Measurements from ENCODE around the gene EBI3. TPM values are rescaled to one million over a fixed set of nuclear protein-coding genes. Genes with fewer than 3 reads are reported as not detected.
"Not testable (repeated sequence)": the region's sequence is repeated elsewhere in the genome, so short reads cannot be mapped to it uniquely, and the experiment has no call there.

The EBI3 gene
- polyA plus RNA-seq, 1 donor, result 4.2 TPM

DNA sequence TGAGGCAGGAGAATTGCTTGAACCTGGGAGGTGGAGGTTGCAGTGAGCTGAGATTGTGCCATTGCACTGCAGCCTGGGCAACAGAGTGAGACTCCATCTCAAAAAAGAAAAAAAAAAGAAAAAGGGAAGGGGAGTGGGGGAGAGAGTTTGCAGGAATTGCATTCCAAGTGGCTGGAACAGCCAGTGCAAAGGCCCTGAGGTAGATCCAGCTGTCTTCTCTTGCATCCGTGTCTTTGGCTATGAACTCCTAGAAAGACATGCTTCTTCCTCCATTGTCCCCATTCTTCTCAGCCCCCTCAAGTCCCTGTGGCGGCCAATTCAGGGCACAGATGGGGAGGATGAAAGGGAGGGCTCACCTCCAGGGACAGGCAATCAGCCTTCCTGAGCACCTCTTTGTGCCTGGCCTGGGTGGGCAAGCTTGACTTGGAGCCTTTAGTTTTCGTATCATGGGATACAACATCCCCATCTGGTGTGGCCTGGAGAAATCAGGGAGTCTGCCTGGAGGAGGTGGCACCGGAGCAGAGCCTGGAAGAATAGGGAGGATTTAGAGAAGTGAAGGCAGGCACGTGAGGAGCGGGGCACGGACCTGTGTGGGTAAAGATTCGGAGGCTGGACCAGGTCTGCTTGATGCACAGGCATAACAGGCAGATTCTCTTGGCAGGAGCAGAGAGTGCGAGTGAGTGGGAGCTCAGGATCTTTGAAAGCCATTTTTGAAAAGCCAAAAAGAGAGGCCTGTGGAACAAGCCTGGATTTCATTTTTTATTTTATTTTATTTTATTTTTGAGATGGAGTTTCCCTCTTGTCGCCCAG lies 41.8 kb upstream of the EBI3 start:
- DNase-seq, result no peak
- Histone ChIP-seq H3K4me3 (ENCODE audit: low read length) (no peak overlapping the region), H3K27ac (ENCODE audit: low read length) (no peak overlapping the region), H3K4me1 (ENCODE audit: control insufficient read depth, insufficient read depth, low read length) (peaks cover 9% of the 10 kb centered on the region), H3K27me3 (ENCODE audit: control insufficient read depth, insufficient read depth, low read length) (no peaks in the 10 kb centered on the region), H3K36me3 (ENCODE audit: control insufficient read depth, insufficient read depth, low read length) (no peaks in the 10 kb centered on the region), H3K9me3 (ENCODE audit: control insufficient read depth, low read depth, low read length) (no peaks in the 10 kb centered on the region)
- 100% methylated on average over 2 of the region's 10 CpGs for WGBS (ENCODE audit: insufficient coverage, low lambda C conversion rate)

DNA sequence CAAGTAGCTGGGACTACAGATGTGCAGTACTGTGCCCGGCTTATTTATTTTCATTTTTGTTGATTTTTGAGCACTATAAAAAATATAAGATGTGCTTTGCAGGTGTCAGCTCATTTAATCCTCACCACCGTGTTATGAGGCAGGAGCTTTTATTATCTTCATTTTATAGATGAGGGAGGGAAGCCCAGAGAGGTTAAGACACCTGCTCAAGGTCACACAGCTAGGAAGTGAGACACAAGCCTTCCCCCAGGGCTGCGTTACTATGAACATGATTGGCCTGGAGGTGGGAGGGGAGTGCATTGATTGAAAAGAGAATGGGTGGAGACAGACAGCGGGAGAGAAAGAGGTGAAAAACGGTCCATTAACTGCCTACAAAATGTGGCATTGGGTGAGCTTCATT lies 39.7 kb upstream of the EBI3 start:
- no peak for DNase-seq
- no CpG with 5 or more reads among the region's 5 CpGs for WGBS (ENCODE audit: insufficient coverage, low lambda C conversion rate)
- H3K4me3 ChIP-seq (ENCODE audit: low read length), result no peak overlapping the region
- no peaks in the 10 kb centered on the region for H3K27me3 ChIP-seq (ENCODE audit: control insufficient read depth, insufficient read depth, low read length)
- H3K27ac ChIP-seq (ENCODE audit: low read length), result no peak overlapping the region
- peaks cover 4% of the 10 kb centered on the region for H3K4me1 ChIP-seq (ENCODE audit: control insufficient read depth, insufficient read depth, low read length)
- no peaks in the 10 kb centered on the region for H3K9me3 ChIP-seq (ENCODE audit: control insufficient read depth, low read depth, low read length)
- H3K36me3 ChIP-seq (ENCODE audit: control insufficient read depth, insufficient read depth, low read length), result no peaks in the 10 kb centered on the region

DNA sequence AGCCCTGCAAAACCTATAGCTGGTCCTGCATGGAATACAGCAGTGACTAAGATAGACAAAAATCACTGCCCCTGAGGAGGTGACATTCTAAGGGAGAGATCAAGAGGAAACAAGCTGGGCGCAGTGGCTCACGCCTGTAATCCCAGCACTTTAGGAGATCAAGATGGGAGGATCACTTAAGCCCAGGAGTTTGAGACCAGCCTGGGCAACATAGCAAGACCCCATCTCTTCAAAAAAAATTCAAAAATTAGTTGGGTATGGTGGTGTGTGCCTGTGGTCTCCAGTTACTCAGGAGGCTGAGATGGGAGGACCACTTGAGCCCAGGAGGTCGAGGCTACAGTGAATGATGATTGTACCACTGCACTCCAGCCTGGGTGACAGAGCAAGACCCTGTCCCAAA lies 36.8 kb upstream of the EBI3 start:
- WGBS (ENCODE audit: insufficient coverage, low lambda C conversion rate), result no CpG with 5 or more reads among the region's 3 CpGs
- not testable (repeated sequence) for DNase-seq; H3K9me3 ChIP-seq (ENCODE audit: control insufficient read depth, low read depth, low read length); H3K4me1 ChIP-seq (ENCODE audit: control insufficient read depth, insufficient read depth, low read length); H3K27ac ChIP-seq (ENCODE audit: low read length); H3K36me3 ChIP-seq (ENCODE audit: control insufficient read depth, insufficient read depth, low read length); H3K4me3 ChIP-seq (ENCODE audit: low read length)
- peaks cover 13% of the 10 kb centered on the region for H3K27me3 ChIP-seq (ENCODE audit: control insufficient read depth, insufficient read depth, low read length)

DNA sequence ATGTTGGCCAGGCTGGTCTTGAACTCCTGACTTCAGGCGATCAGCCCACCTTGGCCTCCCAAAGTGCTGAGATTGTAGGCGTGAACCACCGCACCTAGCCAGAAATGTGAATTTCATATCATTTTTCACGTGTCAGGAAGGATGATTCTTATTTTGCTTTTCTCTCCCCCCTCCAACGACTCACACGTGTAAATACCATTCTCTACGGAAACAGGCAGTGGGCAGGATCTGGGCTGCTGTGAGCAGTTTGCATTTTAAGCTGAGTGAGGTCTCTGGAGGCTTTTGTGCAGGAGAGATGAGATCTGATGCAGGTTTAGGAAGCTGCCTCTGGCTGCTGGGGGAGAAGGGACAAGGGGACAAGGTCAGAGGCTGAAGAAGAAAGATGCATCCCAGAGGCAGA lies 35.0 kb upstream of the EBI3 start:
- Histone ChIP-seq H3K27me3 (ENCODE audit: control insufficient read depth, insufficient read depth, low read length) (peaks cover 29% of the 10 kb centered on the region), H3K27ac (ENCODE audit: low read length) (no peak overlapping the region), H3K9me3 (ENCODE audit: control insufficient read depth, low read depth, low read length) (no peaks in the 10 kb centered on the region), H3K36me3 (ENCODE audit: control insufficient read depth, insufficient read depth, low read length) (no peaks in the 10 kb centered on the region), H3K4me1 (ENCODE audit: control insufficient read depth, insufficient read depth, low read length) (no peaks in the 10 kb centered on the region), H3K4me3 (ENCODE audit: low read length) (no peak overlapping the region)
- DNase-seq, result no peak
- WGBS (ENCODE audit: insufficient coverage, low lambda C conversion rate), result no CpG with 5 or more reads among the region's 7 CpGs

DNA sequence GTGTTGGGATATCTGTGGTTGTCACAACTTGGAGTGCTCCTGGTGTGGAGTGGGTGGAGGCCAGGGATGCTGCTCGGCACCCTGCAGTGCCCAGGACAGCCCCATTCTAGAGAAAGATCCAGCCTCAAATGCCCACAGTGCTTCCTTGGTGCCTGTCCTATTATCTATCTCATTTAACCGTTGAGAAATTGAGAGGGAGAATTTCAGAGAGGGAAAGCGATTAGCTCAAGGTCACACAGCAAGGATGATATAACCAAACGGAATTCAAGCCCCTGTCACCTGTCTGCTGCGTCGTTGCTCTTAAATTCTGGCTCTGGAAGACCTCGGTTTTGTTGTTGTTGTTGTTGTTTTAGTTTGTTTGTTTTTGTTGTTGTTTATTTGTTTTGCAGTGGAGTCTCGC lies 33.3 kb upstream of the EBI3 start:
- Histone ChIP-seq H3K4me3 (ENCODE audit: low read length) (no peak overlapping the region), H3K27ac (ENCODE audit: low read length) (no peak overlapping the region), H3K9me3 (ENCODE audit: control insufficient read depth, low read depth, low read length) (no peaks in the 10 kb centered on the region), H3K27me3 (ENCODE audit: control insufficient read depth, insufficient read depth, low read length) (peaks cover 43% of the 10 kb centered on the region), H3K4me1 (ENCODE audit: control insufficient read depth, insufficient read depth, low read length) (no peaks in the 10 kb centered on the region), H3K36me3 (ENCODE audit: control insufficient read depth, insufficient read depth, low read length) (no peaks in the 10 kb centered on the region)
- 80% methylated on average over 1 of the region's 8 CpGs for WGBS (ENCODE audit: insufficient coverage, low lambda C conversion rate)
- DNase-seq, result no peak

DNA sequence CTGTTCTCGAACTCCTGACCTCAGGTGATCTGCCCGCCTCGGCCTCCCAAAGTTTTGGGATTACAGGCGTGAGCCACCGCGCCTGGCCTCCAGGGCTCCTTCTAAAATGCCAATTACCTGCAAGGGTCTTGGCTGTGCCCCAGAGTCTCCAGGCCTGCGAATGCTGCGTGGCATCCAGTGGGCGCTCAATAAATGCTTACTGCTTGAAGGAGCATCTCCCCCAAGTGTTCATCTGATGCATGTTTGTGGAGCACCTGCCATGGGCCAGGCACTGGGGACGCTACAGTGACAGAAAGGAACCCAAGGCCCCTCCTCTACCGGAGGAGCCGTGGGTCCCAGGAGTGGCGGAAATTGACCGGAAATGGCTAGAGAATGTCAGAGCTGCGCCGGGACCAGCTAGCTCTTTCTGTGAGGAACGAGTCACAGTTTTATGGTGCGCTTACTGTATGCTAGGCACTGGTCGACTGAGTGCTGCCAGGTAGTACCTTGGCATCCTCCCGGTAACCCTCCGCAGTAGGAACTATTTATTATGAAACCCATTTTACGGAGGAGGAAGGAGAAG lies 32.7 kb upstream of the EBI3 start:
- DNase-seq, result no peak
- Histone ChIP-seq H3K36me3 (ENCODE audit: control insufficient read depth, insufficient read depth, low read length) (no peaks in the 10 kb centered on the region), H3K27me3 (ENCODE audit: control insufficient read depth, insufficient read depth, low read length) (peaks cover 43% of the 10 kb centered on the region), H3K4me3 (ENCODE audit: low read length) (no peak overlapping the region), H3K9me3 (ENCODE audit: control insufficient read depth, low read depth, low read length) (no peaks in the 10 kb centered on the region), H3K4me1 (ENCODE audit: control insufficient read depth, insufficient read depth, low read length) (no peaks in the 10 kb centered on the region), H3K27ac (ENCODE audit: low read length) (no peak overlapping the region)
- no CpG with 5 or more reads among the region's 22 CpGs for WGBS (ENCODE audit: insufficient coverage, low lambda C conversion rate)

DNA sequence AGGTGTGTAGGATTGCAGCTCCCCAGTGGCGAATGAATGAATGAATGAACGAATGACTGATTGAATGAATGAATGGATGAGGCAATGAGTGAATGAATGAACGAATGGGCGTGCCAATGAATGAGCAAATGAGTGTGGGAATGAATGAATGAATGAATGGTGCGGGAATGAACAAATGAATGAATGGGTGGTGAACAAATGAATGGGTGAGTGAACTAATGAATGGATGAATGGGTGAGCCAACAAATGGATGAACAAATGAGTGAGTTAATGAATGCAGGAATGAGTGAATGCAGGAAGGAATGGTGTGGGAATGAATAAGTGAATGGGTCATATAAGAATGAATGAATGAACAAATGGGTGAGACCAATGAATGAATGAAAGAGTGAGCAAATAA lies 32.1 kb upstream of the EBI3 start:
- Histone ChIP-seq H3K4me3 (ENCODE audit: low read length) (no peak overlapping the region), H3K36me3 (ENCODE audit: control insufficient read depth, insufficient read depth, low read length) (no peaks in the 10 kb centered on the region), H3K4me1 (ENCODE audit: control insufficient read depth, insufficient read depth, low read length) (no peaks in the 10 kb centered on the region), H3K9me3 (ENCODE audit: control insufficient read depth, low read depth, low read length) (no peaks in the 10 kb centered on the region), H3K27ac (ENCODE audit: low read length) (no peak overlapping the region), H3K27me3 (ENCODE audit: control insufficient read depth, insufficient read depth, low read length) (peaks cover 43% of the 10 kb centered on the region)
- 87% methylated on average over 5 of the region's 5 CpGs for WGBS (ENCODE audit: insufficient coverage, low lambda C conversion rate)
- no peak for DNase-seq

DNA sequence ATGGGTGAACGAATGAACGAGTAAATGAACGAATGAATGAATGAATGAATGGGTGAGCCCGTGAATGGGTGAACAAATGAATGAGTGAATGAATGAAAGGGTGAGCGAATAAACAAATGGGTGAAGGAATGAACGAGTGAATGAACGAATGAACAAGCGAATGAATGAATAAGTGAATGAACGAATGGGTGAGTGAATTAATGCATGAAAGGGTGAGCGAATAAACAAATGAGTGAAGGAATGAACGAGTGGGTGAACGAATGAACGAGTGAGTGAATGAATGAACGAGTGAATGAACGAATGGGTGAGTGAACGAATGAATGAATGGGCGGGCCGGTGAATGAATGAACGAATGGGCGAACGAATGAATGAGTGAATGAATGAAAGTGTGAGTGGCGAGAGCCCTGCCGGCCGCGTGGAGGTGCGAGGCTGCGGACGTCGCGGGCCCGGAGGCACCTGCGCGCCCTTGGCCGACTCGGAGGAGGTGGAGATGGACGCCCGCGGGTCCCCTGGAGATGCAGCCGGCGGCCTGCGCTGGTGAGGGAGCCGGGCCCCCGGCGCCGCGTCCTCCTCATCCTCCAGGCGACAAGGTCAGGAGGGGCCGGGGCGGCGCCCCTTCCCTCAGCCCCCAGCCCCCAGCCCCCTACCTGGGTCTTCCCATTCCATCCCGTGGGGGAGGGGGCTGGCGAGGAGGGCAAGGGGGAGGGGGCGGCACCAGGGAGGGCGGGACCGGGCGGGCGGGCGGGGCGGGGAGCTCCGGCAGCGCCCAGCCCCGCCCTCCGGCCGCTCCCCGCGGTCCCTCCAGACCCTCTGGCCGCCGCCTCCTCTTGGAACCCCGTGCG lies 31.5 kb upstream of the EBI3 start:
- H3K36me3 ChIP-seq (ENCODE audit: control insufficient read depth, insufficient read depth, low read length), result no peaks in the 10 kb centered on the region
- H3K9me3 ChIP-seq (ENCODE audit: control insufficient read depth, low read depth, low read length), result no peaks in the 10 kb centered on the region
- no peak overlapping the region for H3K4me3 ChIP-seq (ENCODE audit: low read length)
- peaks cover 43% of the 10 kb centered on the region for H3K27me3 ChIP-seq (ENCODE audit: control insufficient read depth, insufficient read depth, low read length)
- H3K4me1 ChIP-seq (ENCODE audit: control insufficient read depth, insufficient read depth, low read length), result no peaks in the 10 kb centered on the region
- no peak overlapping the region for H3K27ac ChIP-seq (ENCODE audit: low read length)
- peak in 1 of 2 donors; percentile 18 for DNase-seq
- whole genome bisulfite sequencing (ENCODE audit: insufficient coverage, low lambda C conversion rate), result 56% methylated on average over 14 of the region's 70 CpGs

DNA sequence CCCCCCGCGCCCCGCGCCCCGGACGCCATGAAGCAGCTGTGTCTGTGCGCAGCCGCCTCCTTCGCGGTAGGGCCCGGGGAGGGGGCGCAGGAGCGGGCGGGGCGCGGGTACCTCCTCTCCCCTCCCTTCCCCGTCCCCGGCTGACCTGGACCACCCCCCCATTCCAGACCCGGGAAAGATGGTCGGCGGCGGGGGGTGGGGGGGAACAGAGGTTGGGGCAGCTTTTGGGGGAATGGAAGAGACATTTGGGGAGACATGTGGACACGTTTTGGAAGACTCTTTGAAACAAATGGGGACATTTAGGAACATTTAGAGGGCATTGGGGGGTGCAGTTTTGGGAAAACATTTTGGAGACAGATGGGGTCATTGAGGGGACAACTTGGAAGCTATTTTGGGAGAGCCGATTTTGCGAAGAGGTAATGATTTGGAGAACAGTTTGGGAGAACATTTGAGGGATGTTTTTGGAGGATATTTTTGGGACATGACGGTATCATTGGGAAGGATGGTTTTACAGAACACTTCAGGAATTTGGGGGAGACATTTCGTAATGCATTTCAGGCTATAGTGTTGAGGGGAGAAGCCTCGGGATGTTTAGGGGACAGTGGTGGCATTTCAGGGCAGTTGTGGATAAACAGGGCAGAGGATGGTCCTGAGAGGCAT lies 30.7 kb upstream of the EBI3 start:
- Histone ChIP-seq H3K36me3 (ENCODE audit: control insufficient read depth, insufficient read depth, low read length) (no peaks in the 10 kb centered on the region), H3K27ac (ENCODE audit: low read length) (no peak overlapping the region), H3K9me3 (ENCODE audit: control insufficient read depth, low read depth, low read length) (no peaks in the 10 kb centered on the region), H3K4me1 (ENCODE audit: control insufficient read depth, insufficient read depth, low read length) (no peaks in the 10 kb centered on the region), H3K4me3 (ENCODE audit: low read length) (no peak overlapping the region), H3K27me3 (ENCODE audit: control insufficient read depth, insufficient read depth, low read length) (peaks cover 43% of the 10 kb centered on the region)
- WGBS (ENCODE audit: insufficient coverage, low lambda C conversion rate), result 60% methylated on average over 1 of the region's 28 CpGs
- no peak for DNase-seq

DNA sequence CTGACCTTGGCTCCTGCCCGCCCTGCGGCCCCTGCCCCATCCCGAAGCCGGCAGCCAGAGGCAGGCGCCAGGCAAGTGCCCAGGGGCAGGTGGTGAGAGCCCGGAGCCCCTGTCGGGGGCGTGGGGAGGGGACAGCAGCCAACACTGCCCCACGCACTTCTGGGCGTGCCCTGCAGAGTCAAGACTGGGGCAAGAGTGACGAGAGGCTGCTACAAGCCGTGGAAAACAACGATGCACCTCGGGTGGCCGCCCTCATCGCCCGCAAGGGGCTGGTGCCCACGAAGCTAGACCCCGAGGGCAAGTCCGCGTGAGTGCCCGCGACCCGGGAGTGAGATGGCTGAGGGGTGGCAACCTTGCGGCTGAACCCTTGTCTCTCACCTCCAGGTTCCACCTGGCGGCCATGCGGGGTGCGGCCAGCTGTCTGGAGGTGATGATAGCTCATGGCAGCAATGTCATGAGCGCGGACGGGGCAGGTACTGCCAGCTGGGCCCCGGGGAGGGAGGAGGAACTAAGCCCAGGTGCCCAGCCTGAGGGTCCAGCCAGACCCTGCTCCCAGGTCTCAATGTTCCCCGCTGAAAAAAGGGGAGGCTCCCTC lies 29.5 kb upstream of the EBI3 start:
- peaks cover 3% of the 10 kb centered on the region for H3K4me1 ChIP-seq (ENCODE audit: control insufficient read depth, insufficient read depth, low read length)
- H3K9me3 ChIP-seq (ENCODE audit: control insufficient read depth, low read depth, low read length), result no peaks in the 10 kb centered on the region
- H3K36me3 ChIP-seq (ENCODE audit: control insufficient read depth, insufficient read depth, low read length), result no peaks in the 10 kb centered on the region
- peaks cover 43% of the 10 kb centered on the region for H3K27me3 ChIP-seq (ENCODE audit: control insufficient read depth, insufficient read depth, low read length)
- no CpG with 5 or more reads among the region's 33 CpGs for WGBS (ENCODE audit: insufficient coverage, low lambda C conversion rate)
- DNase-seq, result no peak
- H3K27ac ChIP-seq (ENCODE audit: low read length), result no peak overlapping the region
- no peak overlapping the region for H3K4me3 ChIP-seq (ENCODE audit: low read length)

All from large intestine (tissue), 3 donors.